ENCODE measurements around the gene PPP1R9A.
A peak's percentile ranks its signal among the peaks of the same experiment; 100 is the strongest.
"Not testable (repeated sequence)": the region's sequence is repeated elsewhere in the genome, so short reads cannot be mapped to it uniquely, and the experiment has no call there.

The PPP1R9A gene

GRCh38 chr7:94980418-94981142 is 73.2 kb downstream of the PPP1R9A start:
- DNase-seq: no peak

DNA sequence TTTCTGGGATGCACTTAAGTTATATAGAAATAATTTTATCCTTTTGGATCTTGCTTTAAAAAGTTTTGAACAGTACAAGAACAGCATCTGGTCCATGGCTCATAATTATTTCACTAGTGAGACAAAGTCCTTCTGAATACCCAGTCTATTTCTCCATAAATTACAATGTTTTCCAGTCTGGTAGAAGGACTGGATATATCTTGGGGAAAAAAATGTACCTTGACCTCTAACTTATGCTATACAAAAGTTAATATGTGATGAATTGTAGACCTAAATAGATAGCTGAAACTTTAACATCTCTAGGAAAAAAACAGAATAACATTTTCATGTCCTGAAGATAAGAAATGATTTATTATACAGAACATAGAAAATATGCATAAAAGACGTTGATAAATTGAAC is 88.5 kb downstream of the PPP1R9A start:
- DNase-seq: no peak

DNA sequence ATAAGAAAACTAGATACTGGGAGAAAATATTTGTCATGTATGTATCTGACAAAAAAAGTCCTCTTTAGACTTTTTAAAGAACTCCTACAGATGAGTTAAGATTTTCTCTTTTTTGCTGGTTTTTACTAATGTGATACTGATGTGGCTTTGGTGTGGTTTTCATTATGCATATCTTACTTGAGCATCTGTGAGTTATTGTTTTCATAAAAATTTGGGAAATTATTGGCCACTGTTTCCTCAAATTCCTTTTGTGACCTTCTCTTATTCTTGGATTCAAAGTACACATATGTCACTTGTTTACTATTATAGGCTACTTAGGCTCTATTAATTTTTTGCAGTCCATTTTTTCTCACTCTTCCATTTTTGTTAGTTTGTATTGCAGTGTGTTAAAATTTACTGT is 89.0 kb downstream of the PPP1R9A start:
- no peak for DNase-seq

GRCh38 chr7:94997547-94997946 is 90.2 kb downstream of the PPP1R9A start:
- no peak for DNase-seq

GRCh38 chr7:94998266-94999068 is 91.1 kb downstream of the PPP1R9A start:
- DNase-seq: no peak

- DNase-seq: no peak
Observed at GRCh38 chr7:94999069-94999351, 91.6 kb downstream of the PPP1R9A start.

GRCh38 chr7:94999601-95000000 is 92.2 kb downstream of the PPP1R9A start:
- DNase-seq: not testable (repeated sequence)

DNA sequence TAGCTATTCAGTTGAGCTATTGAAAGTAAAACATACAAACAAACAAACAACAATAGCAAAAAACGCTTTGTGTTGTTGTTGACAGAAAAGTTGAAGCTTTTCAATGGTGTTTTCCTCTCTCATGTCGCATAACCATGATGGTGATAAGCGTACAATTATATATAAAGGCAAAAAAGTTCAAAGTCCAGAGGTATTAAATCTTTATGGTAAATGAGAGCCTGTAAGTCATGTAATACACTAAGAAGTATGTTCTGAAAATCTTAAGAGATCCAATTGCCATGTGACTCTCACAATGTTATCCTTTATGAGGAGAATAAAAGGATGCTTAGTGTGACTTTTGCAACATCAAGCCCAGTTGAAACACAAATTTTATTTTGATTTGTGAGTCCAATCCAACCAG is 93.9 kb downstream of the PPP1R9A start:
- DNase-seq: no peak

DNA sequence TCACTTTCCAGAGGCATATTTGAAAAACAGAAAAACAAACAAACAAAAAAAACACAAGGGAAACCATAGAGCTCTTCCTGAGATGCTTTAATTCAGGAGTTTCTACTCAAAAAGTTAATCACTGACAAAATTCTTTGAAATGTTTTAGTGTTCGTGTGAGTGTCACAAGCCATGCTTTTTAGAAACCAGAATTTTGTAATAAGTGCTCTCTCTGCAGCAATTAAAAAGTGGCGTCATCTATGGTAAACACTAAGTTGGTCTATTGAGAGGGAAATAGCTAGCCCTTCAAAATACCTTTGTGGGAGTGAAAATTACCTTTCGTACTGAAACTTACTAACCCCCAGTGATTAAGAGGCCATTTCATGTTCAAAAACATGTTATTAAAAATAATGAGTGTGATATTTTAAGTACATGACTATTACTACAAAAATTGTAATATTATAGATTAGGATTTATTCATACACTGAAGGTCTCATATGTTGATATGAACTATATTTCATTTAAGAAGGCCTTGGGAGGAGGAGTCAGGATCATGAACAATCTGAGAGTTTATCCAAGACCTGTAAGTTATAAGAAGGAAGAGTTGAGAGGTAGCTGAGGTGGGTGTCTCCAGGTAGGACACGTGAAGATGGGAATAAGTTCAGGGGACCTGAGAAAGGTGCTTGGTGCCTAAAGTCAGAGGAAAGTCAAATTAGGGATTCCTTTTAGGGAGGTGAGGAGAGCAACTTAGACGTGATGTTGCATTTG is 94.6 kb downstream of the PPP1R9A start:
- no peak for DNase-seq

DNA sequence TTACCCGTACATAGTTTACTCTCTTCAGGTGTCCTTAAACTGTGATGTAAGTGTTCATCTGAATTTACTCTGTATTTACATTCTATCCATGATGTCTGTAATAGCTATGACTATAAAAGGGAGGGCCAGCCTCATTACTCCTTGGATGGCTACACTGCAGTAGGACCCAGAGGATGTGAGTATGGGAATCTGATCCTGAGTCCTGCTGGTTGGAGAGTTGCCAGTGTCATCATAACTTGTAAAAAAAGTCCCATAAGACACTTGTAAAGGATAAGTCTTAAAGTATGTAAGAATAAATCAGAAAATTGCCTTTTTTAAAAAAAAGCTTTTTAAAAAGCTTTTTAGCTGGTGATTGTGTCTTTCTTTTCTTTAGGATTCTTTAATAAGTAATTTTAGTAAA is 95.4 kb downstream of the PPP1R9A start:
- no peak for DNase-seq

DNA sequence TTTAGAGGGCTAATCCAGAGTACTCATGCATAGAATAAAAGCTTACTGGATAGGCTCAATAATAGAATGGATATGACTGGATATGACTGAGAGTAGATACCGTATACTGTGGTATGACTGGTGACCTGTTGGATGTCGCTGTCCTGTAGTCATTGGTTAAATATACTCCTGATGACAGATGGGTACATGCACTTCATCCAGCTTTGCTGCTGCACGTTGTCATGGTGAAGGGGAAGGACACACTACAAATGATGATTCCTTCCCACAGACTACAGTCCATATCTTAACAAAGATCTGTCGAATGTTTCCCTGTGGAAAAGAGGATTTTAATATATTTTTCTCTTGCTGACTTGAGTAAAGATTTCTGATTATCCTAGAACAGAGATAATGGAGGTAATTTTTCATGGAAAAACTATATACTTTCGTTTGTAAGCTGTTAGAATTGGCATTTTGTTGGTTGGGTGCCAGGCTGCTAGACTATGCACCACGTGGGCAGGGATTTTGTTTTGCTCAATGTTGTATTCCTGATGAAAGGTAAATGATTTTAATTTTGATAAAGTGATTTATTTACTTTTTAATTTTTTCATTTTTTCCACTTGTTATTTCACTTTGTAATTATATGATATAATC is 97.3 kb downstream of the PPP1R9A start:
- peak in 1 of 2 experiments; percentile 8 for DNase-seq

GRCh38 chr7:95006010-95006409 is 98.6 kb downstream of the PPP1R9A start:
- no peak for DNase-seq

GRCh38 chr7:95008773-95009172 is 101.4 kb downstream of the PPP1R9A start:
- not testable (repeated sequence) for DNase-seq

- DNase-seq: peak in 1 of 2 experiments; percentile 17
Observed at GRCh38 chr7:95011146-95011928, 103.9 kb downstream of the PPP1R9A start.

- no peak for DNase-seq
Observed at GRCh38 chr7:95011995-95012394, 104.6 kb downstream of the PPP1R9A start.

- no peak for DNase-seq
Observed at GRCh38 chr7:95018021-95018420, 110.6 kb downstream of the PPP1R9A start.

- no peak for DNase-seq
Observed at GRCh38 chr7:95026018-95026417, 118.6 kb downstream of the PPP1R9A start.

- DNase-seq: no peak
Observed at GRCh38 chr7:95026421-95027072, 119.2 kb downstream of the PPP1R9A start.

GRCh38 chr7:95027234-95027872 is 120.0 kb downstream of the PPP1R9A start:
- DNase-seq: no peak

DNA sequence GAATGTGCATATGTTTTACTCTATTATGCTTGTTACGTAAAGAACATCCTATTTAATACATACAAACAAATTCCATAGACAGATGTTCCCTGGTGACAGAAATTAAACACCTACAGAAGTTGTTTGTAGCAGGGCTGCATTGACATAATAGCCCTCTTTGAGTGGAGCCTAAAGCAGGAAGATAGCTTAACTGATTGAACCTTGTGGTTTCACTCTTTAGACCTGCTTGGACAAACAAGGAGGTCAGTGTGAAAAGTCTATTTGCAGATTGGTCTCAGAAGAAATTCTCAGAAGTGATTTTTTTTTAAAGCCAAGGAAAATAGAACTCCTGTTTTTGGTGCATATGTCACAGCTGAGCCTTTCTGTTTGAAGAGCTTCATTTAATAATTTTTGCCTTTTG is 121.3 kb downstream of the PPP1R9A start:
- no peak for DNase-seq

DNA sequence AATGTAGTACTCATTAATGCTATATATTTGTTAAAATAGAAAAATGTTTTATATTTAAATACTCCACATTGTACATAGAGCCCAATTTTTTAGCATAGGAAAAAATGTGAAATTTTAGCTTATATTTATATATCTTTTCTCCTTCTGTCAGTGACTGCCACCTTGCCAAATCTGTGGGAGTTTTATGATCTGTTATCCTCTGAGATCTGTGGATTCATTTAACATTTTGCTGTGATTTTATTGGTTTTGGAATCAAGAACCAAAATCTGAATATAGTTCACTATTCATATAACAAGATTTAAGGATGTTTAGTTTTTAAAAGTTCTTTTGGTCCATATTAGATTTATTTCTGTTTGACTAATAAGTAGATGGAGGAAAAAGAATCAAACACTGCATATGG is 127.9 kb downstream of the PPP1R9A start:
- no peak for DNase-seq
